ENCODE results near the gene ATP5MG.
"Not testable (repeated sequence)": the region's sequence is repeated elsewhere in the genome, so short reads cannot be mapped to it uniquely, and the experiment has no call there.

The ATP5MG gene

DNA sequence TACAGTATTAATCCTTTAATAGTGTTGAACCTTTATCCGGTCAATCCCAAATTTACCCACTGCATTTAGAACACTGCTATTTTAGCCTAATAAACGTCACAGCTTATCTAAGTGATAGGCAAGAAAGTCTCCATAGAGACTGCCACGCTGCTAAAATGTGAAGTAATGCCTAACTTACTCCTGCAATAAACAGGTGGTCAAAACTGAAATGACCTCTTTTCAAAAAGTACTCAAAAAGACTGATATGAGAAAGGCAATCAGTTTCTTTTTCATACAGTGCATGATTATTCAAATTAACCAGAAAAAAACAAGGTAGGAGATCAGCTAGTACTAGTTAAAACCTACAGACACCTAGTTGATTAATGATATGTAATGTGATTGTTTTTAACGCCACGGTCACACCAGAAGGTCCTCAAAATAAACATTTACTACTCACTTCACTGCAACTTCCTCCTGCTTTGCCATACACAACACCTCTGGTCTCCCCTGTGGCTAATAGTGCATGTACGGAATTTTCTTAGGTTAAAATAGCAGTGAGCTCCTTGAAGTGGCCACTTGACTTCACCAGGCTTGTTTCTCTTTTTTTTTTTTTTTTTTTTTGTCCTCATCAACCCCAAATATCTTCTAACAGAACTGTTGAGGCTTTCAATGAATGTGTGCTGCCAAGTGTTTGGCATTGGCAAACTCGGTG, 8.8 kb downstream of the ATP5MG start:
- DNase-seq, result no peak

- DNase-seq, result no peak
These were observed 10.1 kb downstream of the ATP5MG start for GRCh38 chr11:118411530-118411929.

GRCh38 chr11:118412921-118413320, 11.5 kb downstream of the ATP5MG start:
- no peak for DNase-seq

DNA sequence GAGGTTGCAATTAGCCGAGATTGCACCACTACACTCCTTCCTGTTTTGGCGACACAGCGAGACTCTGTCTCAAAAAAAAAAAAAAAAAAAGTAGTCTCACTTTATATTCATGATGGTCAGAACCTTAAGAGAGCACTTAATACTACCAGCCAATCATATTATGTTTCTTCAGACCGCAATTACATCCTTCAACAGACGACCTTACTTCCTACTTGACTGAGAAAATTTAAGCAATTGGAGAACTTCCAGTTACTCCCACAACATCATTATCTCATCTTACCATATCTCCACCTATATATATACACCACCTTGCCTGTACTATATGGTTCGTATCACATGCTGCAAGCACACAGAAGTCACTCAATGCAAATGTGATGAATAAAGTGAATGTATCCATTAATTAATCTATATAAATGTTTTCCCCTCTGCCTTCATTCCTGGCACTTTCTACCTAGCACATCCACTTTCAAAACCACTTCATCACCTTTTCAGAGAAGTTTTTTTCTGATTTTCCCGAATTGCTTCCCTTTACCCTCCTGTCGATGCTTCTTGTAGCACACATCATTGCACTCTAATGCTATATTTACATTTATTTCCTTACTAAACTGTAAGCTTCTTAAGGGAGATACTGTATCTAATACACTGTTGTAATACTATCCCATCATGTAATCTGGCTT, 13.8 kb downstream of the ATP5MG start:
- DNase-seq, result no peak

DNA sequence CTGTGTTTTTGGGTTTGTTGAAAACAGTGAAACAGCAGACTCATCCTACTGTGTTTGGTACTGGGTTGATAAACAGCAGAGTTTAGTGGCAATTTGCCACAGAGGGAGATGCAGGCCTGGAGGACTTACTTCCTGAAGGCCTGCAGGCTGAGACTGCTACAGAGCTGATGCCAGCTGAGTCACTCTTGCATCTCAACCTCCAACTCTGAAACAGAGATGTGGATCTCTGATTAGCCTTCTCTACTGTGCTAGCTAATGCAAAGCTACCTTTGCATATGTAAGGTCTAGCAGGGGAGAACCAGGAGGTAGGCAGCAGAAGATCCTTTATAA, 14.3 kb downstream of the ATP5MG start:
- peak; percentile 61 for DNase-seq

DNA sequence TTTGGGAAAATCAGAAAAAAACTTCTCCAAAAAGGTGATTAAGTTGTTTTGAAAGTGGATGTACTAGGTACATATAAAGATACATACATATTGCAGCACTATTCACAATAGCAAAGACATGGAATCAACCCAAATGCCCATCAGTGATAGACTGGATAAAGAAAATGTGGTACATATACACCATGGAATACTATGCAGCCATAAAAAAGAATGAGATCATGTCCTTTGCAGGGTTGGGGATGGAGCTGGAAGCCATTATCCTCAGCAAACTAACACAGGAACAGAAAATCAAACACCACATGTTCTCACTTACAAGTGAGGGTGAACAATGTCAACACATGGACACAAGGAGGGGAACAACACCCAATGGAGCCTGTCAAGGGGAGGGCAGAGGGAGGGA, 15.5 kb downstream of the ATP5MG start:
- DNase-seq, result not testable (repeated sequence)

GRCh38 chr11:118417801-118418200, 16.4 kb downstream of the ATP5MG start:
- DNase-seq, result peak; percentile 54

- peak; percentile 19 for DNase-seq
These were observed 17.4 kb downstream of the ATP5MG start for GRCh38 chr11:118418766-118419165.

- DNase-seq, result no peak
These were observed 26.3 kb downstream of the ATP5MG start for GRCh38 chr11:118427707-118428106.

DNA sequence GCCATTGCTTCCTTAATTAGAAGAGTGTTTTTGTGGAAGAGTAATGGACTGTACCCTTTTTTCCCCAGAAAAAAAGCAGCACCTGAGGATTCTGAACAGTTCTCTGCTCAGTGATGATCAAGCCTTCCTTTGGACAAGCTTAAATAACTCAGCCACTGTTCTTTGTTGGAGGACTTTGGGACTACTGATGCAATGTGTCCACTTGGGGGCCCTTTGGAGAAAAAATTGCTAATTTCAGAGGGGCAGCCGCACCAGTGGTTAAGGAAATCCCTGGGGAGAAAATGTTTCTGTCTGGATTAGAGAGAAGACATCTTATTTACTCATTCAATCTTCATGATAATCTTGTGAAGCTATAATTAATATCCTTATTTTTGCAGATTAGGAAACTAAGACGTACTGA, 29.6 kb downstream of the ATP5MG start:
- DNase-seq, result no peak

DNA sequence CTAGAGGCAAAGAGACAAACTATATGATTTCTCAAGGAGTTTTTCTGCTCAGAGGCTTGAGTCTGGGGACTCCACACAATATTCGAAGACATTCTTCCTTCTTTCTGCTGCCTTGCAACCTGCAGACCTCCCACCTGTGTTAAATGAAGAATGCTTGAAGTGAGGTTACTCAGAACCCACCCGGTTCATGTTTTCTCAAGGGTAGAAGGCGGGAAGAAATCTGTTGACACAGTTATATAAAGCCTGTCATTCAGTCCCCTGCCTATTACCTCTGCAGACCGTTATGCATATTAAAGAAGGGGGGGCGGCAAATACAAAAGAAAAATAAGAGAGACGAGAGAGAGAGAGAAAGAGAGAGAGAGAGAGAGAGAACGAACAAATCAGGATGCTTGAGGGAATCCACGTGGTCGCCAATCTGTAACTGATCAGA, 32.7 kb downstream of the ATP5MG start:
- no peak for DNase-seq

GRCh38 chr11:118434553-118435289, 33.3 kb downstream of the ATP5MG start:
- peak; percentile 14 for DNase-seq

GRCh38 chr11:118435290-118435892, 34.0 kb downstream of the ATP5MG start:
- no peak for DNase-seq

GRCh38 chr11:118435893-118436624, 34.7 kb downstream of the ATP5MG start, which contains the start of gene KMT2A:
Gene KMT2A (plus strand): TSS chr11:118436492. CDS start chr11:118436513, 21 bp downstream.
- DNase-seq, result peak; percentile 93

DNA sequence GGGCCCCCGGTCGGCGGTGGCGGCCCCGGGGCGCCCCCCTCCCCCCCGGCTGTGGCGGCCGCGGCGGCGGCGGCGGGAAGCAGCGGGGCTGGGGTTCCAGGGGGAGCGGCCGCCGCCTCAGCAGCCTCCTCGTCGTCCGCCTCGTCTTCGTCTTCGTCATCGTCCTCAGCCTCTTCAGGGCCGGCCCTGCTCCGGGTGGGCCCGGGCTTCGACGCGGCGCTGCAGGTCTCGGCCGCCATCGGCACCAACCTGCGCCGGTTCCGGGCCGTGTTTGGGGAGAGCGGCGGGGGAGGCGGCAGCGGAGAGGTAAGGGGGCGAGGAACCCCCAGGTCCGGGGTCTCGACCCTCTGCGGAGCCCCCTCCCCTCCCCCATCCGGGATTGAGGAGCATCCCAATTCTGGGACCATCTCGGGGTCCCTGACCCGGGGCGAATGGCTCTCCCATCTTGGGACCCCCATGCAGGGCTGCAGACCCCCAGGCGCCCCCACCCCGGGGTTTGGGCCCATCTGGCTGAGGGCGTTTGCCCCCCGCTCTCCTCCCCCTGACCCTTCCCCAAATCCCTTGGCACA, 35.3 kb downstream of the ATP5MG start:
- DNase-seq, result no peak

DNA sequence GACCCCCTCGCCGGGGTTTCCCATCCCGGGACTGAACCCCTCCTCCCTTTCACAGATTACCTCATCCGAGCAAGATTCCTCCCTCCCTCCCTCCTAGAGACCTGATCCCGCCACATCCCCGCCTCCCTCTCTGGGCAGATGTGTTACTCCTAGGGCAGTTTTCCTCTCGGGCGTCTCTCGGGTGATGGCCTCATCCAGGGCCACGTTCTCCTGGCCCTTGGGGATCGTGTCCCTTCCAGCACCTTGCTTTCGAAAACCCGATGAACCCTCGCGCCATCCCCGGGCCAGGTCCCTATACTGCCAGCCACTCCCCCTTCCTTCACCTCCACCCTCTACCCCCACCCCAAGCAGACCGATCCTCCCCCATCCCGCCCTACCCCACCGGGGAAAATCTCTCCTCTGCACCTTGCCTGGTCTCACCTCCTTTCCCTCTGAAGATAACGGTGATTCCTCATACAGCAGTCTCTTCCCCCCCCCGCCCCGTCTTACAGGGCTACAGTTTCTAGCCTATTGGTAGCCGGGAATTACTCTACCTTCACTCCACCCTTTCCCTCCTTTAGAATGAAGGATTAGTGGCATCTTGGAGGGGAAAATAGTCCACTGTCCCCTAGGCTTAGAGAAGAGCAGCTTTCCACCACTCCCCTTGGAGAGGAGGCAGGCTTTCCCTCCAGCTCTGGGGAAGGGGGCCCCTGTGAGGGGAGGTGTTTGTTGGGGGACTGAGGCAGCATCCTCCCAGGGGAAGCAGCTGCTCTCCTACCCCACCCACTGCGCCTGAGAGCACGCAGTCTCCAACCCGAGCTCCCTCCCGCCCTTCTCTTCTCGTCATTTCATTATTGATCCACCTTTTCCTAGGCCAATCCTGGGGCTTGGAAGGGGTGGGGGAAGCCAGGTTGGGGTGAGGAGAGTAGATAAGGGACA, 36.1 kb downstream of the ATP5MG start:
- DNase-seq, result peak; percentile 24

- peak; percentile 43 for DNase-seq
These were observed 37.0 kb downstream of the ATP5MG start for GRCh38 chr11:118438314-118438931.

DNA sequence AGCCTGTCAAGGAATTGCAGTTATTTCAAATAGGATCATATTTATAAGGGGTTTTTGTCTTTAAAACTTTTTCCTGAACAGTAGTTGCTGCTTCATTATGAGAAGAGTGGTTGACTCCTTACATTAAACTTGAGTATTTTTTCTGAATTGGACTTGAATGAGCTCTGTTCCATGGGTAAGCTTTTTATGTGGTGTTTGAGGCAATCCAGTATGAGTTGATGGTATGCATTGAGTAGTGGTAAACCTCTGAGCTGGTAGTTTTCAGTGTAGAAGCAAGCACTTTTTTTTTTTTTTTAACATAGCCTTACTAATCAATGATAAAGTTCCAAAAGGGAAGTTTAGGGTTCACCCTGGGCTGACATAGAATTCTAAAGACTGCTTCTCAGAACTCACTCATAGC, 38.2 kb downstream of the ATP5MG start:
- no peak for DNase-seq

- DNase-seq, result no peak
These were observed 40.4 kb downstream of the ATP5MG start for GRCh38 chr11:118441770-118442275.

DNA sequence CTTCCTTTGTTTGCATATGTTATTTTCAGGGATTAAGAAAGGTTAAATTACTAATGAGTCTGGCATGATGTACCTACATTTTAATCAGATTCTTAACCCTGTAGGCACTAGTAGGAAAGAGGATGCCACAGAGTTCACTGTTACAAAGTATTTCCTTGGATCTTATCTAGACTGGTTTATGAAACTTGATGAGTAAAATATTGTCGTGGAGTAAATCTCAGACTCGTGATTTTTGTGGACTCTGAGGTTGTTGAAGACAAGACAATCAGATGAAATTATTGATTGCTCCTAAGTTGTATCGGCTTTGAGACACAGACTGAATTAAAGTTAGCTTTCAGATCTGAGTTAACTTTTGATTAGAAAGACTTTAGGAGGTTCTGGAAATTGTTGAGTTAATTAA, 40.9 kb downstream of the ATP5MG start:
- DNase-seq, result no peak
